HG03039 (cell line): Measurements from ENCODE around the gene NDUFA12.

Experiments
- ATAC-seq: cut with Tn5 transposase; IDR thresholded peaks from one replicate; pipeline ENCODE4 v1.9.1; 2021; ENCODE audit warnings: mild to moderate bottlenecking, moderate library complexity; ENCODE audit not compliant: unreplicated experiment

Gene NDUFA12

GRCh38 chr12:94982456-94982855, 21.0 kb downstream of the NDUFA12 start:
- no peak for ATAC-seq

GRCh38 chr12:94980577-94980976, 22.9 kb downstream of the NDUFA12 start:
- no peak for ATAC-seq

DNA sequence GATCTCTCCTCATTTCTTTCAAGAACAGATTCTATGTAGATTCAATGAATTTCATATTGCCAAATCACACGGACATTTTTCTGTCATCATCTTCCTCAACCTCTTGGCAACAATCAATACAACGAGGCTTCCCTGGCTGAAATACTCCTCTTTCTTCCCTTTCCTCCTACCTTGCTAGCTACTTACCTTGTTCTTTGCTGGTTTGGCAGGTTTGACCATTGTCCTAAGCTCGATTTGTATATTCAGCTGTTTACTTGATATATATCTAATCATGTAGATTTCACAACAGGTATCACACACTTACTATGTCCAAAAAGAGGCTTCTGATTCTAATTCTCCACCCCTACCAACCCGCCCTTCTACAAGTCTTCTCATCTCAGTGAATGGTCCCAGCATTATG, 23.6 kb downstream of the NDUFA12 start:
- ATAC-seq, result no peak

- ATAC-seq, result no peak
These were observed 25.6 kb downstream of the NDUFA12 start for GRCh38 chr12:94977766-94978468.

DNA sequence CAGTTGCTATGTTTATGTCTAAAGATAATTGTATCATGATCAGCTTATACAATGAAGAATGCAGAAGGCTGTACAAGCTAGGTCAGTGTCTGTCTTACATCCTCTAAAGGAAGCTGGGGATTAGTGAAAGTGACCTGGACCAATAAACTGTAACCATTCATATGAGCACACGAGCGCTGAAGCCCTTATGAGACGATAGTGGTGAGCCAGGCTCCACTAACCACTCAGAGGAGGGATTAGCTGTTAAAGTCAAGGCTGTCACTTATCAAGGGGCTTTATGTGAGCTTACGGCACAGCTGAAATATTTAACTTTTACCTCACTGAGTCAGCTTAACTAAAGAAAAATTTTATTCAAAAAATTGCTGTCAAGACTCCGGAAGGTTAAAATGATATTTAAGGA, 30.3 kb downstream of the NDUFA12 start:
- ATAC-seq, result no peak

GRCh38 chr12:94972795-94973194, 30.7 kb downstream of the NDUFA12 start:
- no peak for ATAC-seq

DNA sequence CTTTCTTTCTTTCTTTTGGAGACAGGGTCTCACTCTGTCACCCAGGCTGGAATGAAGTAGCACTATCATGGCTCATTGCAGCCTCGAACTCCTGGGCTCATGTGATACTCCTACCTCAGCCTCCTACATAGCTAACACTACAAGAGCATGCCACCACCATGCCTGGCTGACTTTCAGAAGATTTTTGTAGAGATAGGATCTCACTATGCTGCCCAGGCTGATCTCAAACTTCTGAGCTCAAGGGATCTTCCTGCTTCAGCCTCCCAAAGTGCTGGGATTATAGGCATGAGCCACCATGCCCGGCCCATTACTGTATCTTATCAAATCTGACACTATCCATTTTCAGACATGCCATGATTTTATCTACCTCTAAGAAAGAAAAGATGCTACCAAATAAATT, 31.6 kb downstream of the NDUFA12 start:
- ATAC-seq, result no peak

- ATAC-seq, result no peak
These were observed 32.9 kb downstream of the NDUFA12 start for GRCh38 chr12:94970560-94970959.

GRCh38 chr12:94969424-94969823, 34.1 kb downstream of the NDUFA12 start:
- no peak for ATAC-seq

DNA sequence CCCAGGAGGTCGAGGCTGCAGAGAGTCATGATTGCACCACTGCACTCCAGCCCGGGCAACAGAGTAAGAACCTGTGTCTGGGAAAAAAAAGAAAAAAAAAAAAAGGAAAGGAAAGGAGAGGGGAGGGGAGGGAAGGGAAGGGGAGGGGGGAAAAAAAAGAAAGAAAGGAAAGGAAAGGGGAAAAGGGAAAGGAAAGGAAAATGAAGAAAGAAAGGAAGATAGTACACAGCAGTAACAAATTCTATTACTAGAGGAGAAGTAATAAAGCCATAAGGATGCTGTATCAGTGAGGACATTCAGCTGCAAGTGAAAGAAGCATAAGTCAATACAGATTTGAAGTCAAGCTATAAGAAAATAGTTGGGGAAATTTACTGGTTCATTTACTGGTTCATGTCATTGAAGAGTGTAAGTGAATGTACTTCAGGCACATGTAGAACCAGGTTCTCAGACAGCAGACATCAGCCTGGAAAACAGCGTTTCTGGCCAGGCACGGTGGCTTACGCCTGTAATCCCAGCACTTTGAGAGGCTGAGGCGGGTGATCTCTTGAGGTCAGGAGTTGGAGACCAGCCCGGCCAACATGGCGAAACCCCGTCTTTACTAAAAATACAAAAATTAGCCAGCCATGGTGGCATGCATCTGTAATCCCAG, 37.4 kb downstream of the NDUFA12 start:
- no peak for ATAC-seq

DNA sequence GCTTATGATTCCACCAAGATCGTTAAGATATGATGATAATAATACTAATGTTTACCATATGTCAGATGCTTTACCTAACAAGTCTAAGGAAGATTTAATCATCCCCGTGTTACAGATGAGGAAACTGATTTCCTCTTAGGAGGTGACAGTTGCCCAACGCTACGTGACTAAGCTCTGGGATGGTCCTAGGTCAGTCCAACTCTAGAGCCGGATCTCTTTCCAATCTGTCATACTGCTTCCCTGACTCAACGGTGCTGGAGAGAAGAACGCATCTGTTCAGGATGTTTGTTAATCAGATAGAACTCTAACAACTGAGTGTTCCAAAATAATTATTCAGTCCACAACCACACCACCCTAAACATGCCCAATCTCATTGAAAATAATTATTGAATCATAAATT, 39.8 kb downstream of the NDUFA12 start:
- ATAC-seq, result no peak

DNA sequence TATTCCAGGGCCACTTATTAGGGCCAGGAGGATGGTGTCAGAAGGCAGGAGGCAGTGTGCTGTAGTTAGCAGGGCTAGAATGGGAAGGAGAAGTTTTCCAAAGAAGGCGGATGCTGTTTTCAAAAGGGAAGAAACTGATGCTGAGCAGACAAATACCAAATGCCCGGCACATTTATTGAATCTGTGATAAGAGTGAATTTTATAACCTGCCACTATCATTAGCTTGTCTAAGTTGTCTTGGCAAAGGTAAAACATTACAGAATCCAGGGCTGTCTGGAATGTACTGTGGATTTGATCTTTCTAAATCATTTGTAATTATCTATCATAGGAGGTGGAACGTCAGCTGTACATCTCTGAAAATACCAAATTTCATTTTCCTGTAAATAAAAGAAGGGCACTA, 40.8 kb downstream of the NDUFA12 start:
- ATAC-seq, result no peak

- no peak for ATAC-seq
These were observed 41.6 kb downstream of the NDUFA12 start for GRCh38 chr12:94961911-94962310.

GRCh38 chr12:94961256-94961824, 42.2 kb downstream of the NDUFA12 start:
- ATAC-seq, result no peak

GRCh38 chr12:94957006-94957405, 46.5 kb downstream of the NDUFA12 start:
- ATAC-seq, result no peak

DNA sequence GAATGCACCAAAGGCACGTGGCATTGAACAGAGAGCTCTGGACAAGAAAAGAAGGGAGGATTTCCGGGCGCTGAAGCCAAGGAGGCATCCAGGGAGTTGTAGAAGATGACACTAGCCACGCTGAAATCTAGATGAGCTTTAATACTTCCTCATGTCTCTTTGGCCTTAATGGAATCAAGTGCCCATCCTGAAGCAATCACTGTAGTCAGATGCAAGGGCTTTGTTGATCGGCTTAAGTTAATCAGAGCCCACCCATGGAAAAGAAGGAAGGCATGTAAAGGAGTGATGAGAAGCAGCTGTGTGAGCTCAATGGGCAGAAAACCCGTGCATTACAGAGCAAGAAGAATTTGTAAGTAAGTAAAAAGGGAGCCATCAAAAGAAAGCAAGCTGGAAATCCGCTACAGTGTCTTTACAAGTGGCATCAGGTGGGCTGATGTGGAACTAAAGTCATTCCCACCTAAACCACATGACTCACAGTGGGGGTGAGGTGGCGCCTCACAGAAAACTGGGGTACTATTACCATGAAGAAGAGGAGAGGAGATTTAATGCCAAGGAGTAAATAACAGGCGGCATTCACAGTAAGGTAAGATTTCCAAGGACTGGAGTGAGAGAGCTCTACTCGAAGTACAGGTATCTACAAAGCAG, 48.4 kb downstream of the NDUFA12 start:
- no peak for ATAC-seq

- no peak for ATAC-seq
These were observed 49.3 kb downstream of the NDUFA12 start for GRCh38 chr12:94954029-94954685.

DNA sequence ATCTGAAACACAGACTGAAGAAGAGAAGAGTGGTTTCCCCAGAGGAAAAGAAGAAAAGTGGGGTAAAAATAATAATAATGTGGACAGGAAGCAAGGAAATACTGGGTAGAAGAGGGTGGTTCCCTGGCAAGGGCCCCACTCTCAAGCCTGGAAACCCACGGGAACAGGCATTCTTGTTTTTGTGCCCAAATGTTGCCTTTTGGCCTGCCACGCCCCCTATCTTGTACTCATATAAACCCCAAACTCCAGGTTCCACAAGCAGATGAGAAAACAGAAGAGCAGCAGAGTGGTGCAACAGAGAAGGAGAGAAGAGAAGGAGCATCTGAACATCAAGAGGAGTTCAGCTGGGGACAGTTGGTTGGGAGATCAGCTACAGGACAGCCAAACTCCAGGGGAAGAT, 51.2 kb downstream of the NDUFA12 start:
- ATAC-seq, result no peak

DNA sequence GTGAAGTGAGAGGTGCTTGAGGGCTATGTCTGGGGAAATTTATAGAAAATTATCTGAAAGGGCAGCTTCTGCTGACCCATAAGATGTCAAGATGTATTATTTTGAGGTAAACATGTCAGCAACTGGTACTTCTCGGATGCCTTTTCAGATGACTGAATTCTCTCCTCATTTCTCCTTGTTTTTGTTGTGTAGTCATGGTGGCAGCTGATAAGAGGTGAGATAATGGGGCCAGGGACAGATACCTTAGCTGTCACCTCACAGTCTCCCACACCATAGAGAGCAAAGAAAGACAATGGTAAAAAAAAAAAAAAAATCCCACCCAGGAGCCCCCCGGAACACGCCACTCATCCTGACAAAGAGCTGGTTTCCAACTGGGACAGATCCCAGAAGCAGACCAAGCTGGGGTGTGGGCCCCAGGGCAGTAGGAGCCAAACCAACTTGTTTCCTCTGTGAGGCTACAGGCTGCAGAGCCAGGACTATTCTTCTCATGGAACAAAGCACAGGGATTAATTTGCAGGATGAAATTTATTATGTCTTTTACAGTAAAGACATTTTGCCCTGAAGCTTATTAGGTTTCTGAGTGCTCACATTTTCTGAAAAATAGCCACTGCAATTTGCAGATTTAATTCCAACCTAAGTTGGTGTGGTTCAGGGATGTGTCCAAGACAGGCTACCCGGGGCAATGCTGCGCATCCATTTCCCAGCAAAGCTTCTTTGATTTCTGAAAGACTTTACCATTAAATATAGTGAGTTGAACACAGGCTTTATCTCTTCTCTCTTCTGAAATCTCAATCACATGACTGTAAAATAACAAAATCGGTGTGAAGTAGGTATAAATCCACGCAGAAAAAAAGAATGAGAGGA, 52.2 kb downstream of the NDUFA12 start:
- ATAC-seq, result no peak

DNA sequence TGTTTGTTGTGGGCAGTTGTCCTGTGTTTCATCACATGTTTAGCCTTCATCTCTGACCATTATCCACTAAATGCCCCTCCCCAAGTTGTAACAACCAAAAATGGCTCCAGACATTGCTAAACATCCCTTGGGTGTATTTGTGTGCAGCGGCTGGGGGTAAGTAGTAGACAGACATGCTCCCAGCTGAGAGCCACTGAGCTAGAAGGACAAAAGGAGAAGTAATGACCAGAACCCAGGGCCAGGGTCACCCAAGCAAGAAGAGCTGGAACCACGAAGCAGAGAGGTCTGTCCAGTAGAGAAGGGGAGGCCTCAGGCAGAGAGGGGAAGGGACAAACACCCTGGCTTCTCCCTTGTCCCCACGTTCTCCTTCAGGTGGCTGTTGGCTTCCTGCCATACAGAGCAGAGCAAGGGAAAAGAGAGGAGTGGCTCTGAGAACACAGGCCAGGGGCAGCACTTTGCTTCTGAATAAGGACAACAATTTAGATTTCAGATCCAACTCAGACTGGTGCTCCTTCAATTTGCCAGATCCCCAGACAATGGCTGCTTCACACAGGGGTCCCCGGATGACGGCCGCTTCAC, 55.2 kb downstream of the NDUFA12 start:
- ATAC-seq, result no peak
